ENCODE measurements around the gene SFTPB.

The SFTPB gene

GRCh38 chr2:85699325-85699724 lies 31.3 kb upstream of the SFTPB start:
- DNase-seq: no peak

GRCh38 chr2:85698880-85699254 lies 30.9 kb upstream of the SFTPB start:
- no peak for DNase-seq

DNA sequence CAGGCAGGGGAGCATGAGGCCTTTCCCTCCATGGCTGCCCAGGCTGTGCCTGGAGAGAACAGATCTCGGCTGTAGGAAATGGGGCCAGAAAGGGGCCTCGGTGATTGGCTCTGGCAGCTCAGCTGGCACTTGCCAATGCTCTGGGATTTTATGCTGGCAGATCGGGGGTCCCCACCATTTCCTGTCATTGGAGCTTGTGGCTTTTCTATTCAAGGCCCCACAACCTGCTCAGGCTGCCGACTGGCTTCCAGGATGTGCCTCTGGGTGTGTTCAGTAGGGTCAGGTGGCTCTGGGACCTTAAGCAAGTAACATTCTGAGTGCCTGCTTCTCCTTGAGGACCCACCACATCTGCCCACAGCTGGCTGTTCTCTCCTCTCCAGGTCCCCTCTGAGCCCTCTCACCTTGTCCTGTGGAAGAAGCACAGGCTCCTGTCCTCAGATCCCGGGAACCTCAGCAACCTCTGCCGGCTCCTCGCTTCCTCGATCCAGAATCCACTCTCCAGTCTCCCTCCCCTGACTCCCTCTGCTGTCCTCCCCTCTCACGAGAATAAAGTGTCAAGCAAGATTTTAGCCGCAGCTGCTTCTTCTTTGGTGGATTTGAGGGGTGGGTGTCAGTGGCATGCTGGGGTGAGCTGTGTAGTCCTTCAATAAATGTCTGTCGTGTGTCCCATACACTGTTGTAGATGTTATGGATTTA lies 30.3 kb upstream of the SFTPB start:
- no peak for DNase-seq

DNA sequence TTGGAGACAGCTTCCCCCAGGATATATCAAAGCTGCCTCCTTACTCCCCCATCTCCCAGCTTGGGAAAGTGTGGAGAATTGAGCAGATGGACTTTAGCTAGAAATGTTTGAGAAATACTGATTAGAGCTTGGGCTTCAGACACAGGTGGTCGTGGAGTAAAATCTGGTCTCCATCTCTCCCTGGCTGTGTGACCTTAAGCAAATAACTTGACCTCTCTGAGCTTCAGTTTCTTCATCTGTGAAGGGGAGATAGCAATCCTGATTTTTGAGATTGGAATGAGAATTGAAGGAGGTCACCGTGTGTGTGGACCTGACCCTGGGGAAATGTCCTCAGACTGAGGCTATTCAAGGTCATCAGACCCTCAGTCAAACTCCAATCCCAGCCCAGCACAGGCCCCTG lies 29.7 kb upstream of the SFTPB start:
- no peak for DNase-seq

DNA sequence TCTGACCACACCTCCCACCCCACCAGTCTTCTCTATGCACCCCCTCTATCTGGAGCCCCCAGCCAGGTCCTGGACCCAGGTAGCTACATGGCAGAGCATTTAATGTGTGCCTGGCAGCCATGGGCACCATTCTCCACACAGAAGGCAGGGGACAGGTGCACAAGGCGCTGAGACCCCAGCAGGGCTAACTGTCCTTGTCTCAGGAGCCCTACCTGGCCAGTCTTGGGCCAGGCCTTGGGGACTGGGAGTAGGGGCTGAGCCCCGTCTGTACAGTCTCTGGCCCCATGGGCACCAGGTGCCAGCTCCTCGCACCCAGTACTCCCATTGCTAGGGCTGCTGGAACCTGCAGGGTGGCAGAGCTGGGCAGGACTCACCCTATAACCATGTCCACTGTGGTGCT lies 29.1 kb upstream of the SFTPB start:
- no peak for DNase-seq

GRCh38 chr2:85695691-85696668 lies 28.0 kb upstream of the SFTPB start:
- no peak for DNase-seq

- DNase-seq: no peak
These were observed 27.1 kb upstream of the SFTPB start for GRCh38 chr2:85695121-85695520.

DNA sequence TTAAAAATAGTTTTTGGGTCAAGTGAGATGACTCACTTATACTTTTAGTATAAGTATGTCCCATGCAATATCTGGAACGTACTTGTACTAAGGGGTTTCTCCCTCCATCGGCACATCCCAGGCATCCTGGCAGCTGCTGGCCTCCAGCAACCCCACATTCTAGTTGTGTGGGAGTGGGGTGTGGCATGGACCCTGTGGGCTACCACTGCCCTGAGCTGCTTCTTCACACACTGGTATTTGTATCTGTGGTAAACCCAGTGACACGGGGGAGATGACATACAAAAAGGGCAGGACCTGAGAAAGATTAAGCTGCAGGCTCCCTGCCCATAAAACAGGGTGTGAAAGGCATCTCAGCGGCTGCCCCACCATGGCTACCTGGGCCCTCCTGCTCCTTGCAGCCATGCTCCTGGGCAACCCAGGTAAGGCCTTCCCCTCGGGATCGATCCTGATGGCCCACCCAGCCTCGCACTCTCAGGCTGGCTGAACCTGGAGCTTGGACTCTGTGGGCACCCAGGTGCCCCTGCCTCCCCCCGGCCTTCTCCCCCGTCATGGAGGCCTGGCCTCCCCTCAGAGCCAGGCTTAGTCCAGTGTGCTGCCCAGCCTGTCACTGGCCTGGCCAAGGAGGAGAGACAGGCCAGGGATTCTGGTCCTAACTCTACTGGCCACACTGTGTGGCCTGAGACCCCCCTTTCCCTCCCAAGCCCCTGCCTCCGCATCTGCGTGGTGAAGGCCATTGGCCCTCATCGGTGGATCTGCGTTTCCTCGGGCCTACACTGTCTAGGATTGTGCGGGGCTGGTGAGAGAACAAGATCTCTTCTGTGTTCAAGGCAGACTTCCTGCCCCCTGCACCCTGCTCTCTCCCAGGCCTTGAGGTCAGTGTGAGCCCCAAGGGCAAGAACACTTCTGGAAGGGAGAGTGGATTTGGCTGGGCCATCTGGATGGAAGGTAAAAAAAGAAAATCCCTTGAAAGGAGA lies 26.3 kb upstream of the SFTPB start, which contains the start of gene GNLY:
Gene GNLY, plus strand, starts transcription at position 307 of the 974 bp plus-strand sequence. Its CDS starts 61 bp downstream, at position 368.
- DNase-seq: no peak

- DNase-seq: no peak
These were observed 24.1 kb upstream of the SFTPB start for GRCh38 chr2:85692039-85692645.

DNA sequence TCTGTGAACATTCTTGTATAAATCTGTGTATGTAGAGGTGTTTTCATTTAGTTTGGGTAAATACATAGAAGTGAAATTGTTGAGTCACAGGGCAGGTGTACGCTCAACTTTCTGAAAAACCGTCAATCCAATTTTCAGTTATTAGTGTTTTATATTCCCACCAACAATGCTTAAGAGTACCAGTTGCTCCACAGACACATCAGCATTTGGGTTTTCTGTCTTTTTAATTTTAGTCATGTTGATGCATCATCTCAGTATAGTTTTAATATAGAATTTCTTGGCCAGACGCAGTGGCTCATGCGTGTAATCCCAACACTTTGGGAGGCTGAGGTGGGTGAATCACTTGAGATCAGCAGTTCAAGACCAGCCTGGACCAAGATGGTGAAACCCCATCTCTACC lies 22.9 kb upstream of the SFTPB start:
- no peak for DNase-seq

DNA sequence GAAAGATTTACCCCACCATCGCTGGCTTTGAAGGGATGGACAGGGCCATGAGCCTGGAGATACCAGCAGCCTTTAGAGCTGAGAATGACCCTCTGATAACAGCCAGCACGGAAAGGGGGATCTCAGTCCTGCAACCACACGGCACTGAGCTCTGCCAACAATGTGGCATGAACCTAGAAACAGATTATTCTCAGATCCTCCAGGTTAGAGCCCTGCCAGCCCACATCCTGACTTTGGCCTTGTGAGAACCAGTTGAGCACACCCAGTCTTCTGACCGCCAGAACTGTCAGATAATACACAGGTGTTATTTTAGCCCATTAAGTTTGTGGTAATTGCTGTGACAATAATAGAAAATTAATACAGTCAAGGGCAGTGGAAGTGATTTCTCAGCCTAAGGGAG lies 16.8 kb upstream of the SFTPB start:
- DNase-seq: no peak

DNA sequence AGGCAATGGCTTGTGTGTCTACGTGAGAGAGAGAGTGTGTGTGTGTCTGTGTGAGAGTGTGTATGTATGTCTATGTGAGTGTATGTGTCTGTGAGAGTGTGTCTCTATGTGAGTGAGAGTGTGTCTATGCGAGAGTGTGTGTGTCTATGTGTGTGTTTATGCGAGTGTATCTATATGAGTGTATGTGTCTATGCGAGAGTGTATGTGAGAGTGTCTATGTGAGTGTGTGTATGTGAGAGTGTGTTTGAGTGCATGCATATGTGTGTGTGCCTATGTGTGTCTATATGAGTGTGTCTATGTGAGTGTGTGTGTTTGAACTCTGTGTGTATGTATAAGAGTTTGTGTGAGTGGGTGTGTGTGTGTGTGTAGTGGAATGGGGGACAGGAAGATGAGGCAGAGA lies 16.4 kb upstream of the SFTPB start:
- no peak for DNase-seq

DNA sequence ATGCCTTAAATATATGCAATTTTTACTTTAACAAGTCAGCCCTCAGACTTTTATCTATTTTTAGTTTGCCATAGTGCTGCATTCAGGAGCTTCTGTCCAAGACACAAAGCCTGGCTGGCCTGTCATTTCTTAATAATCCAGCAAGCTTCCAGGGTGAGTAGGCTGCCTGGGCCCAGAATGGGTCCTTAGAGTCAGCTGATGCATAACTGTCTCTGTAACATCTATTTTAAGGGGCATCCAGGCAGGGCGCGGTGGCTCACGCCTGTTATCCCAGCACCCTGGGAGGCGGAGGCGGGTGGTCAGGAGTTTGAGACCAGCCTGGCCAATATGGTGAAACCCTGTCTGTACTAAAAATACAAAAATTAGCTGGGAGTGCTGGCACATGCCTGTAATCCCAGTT lies 14.4 kb upstream of the SFTPB start:
- DNase-seq: no peak

DNA sequence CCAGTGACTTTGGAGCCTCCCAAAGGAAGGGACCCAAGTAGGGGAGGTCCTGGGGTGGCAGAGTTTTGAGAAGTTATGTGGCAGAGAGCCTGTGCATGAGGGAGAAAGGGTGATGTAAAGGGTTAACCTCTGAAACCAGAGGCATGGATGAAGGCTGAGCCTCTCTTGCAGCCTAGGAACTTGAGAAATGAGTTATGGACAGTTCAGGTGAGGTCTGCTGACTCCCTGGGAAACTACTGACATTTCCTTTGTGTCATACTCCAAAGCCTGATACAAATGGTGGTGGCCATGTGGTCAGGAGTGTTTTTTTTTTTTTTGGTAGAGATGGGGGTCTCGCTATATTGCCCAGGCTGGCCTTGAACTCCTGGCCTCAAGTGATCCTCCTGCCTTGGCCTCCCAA lies 13.8 kb upstream of the SFTPB start:
- DNase-seq: no peak

DNA sequence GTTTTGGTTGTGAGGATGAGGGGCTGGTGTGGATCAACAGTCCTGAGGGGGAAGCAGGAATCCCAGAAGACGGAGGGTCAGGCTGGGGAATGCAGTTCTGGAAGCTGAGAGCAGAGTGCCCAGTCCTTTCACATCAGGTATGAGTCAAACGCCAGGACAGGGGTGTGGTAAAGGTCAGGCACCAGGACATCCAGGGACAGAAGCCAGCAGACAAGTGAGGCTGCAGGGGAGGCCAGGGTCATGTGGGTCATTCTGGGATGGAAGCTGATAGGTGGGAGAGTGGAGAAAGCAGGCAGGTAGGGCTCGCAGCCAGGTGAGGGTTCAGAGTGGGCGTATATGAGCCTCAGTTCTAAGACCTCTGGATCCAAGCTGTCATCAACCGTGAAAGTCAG lies 13.4 kb upstream of the SFTPB start:
- DNase-seq: no peak

DNA sequence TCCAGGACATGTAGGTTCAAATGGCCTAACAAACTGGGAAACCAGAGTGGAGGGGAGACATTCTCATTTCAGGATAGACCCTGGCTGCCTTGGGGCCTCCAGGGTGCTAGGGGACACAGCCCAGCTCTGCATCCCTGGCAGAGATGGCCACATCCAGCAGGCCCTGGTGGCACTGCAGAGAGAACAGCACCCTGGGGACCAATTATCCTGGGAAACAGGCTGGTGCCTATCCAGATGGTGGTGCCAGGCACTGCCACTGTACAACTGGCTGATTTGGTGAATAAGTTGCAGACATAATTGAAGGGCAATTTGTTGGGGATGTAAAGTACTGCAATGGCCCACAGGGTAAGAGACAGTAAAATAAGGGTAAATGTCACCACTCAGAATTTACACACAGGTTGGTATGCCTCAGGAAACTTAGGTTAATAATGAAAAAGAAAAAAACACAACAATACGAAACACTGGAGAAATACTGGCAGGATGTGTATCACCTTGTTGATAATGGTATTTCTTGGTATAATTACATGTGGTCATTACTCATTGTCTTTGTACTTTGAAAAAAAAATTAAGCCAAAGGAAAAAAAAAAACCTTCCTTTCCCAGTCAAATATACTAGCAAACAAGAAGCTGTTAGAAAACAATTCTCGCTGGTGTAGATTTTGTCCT lies 12.8 kb upstream of the SFTPB start:
- DNase-seq: no peak

DNA sequence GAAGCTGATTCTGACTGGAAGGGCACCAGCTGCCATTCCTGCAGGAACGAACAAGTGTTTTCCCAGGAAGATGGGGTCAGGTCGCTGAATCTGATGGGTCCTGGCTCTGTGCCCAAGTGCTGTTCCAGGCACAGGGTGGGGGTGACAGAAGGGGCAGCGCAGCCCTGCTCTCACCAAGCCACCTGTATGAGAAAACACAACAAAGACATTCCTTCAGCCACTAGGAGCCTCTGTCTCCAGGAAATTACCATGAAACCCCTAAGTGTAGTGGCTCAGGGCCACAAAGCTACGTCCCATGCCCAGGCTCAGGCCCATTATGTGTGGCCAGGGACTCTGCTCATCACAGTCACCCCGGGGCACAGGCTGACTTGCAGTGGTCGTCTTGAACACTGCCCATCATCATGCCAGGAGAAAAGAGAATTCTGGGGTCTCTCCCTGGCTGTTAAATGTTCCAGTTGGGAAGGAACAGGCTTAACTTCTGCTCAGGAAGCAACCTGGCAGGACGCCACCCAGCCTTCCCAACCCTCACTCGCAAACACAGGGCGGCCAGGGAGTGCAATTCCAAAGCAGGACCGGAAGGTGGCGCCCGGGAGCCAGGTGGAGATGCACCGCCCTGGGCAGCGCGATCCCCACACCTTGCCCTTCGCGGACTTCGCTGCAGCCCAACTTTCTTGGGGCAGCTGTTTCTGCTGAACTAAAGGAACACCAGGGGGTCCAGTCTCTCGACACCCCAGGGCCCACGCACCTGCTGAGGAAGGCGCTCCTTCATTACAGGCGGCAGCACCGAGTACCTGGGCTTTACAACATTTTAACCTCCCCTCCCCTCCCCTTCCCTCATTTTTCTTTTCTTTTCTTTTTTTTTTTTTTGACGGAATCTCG lies 11.0 kb upstream of the SFTPB start:
- DNase-seq: peak; percentile 57

- no peak for DNase-seq
These were observed 10.4 kb upstream of the SFTPB start for GRCh38 chr2:85678377-85678776.

- no peak for DNase-seq
These were observed 8.0 kb upstream of the SFTPB start for GRCh38 chr2:85675866-85676548.

DNA sequence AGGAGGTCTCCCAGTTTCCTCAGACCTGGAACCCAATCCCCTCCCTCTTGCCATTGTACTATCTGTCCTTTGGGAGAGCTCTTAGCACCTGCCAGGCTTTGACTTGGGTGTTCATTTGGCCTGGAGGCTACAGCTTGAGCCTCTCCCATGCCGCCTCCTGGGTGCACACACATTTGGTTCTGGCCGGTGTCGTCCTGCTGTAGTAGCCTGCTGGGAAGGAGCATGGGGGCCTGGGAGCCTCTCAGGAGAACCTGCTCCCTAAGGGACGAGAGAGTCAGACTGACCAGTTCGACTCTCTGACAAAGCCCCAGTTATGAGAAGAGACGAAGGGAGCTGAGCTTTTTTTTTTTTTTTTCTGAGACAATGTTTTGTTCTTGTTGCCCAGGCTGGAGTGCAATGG lies 7.4 kb upstream of the SFTPB start:
- DNase-seq: no peak
